Measurements from ENCODE around the gene KRTAP10-1.
"Not testable (repeated sequence)": the region's sequence is repeated elsewhere in the genome, so short reads cannot be mapped to it uniquely, and the experiment has no call there.

Gene KRTAP10-1

DNA sequence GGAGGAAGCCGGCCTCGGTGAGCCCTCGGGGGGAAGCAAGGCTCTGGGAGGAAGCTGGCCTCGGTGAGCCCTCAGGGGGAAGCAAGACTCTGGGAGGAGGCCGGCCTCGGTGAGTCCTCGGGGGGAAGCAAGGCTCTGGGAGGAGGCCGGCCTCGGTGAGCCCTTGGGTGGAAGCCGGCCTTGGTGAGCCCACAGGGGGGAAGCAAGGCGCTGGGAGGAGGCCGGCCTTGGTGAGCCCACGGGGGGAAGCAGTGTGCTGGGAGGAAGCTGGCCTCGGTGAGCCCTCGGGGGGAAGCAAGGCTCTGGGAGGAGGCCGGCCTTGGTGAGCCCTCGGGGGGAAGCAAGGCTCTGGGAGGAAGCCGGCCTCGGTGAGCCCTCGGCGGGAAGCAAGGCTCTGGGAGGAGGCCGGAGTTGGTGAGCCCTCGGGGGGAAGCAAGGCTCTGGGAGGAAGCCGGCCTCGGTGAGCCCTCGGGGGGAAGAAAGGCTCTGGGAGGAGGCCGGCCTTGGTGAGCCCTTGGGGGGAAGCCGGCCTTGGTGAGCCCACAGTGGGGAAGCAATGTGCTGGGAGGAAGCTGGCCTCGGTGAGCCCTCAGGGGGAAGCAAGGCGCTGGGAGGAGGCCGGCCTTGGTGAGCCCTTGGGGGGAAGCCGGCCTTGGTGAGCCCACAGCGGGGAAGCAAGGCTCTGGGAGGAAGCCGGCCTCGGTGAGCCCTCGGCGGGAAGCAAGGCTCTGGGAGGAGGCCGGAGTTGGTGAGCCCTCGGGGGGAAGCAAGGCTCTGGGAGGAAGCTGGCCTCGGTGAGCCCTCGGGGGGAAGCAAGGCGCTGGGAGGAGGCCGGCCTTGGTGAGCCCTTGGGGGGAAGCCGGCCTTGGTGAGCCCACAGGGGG, 36.7 kb downstream of the KRTAP10-1 start:
- not testable (repeated sequence) for DNase-seq (ENCODE audit: low spot score)

DNA sequence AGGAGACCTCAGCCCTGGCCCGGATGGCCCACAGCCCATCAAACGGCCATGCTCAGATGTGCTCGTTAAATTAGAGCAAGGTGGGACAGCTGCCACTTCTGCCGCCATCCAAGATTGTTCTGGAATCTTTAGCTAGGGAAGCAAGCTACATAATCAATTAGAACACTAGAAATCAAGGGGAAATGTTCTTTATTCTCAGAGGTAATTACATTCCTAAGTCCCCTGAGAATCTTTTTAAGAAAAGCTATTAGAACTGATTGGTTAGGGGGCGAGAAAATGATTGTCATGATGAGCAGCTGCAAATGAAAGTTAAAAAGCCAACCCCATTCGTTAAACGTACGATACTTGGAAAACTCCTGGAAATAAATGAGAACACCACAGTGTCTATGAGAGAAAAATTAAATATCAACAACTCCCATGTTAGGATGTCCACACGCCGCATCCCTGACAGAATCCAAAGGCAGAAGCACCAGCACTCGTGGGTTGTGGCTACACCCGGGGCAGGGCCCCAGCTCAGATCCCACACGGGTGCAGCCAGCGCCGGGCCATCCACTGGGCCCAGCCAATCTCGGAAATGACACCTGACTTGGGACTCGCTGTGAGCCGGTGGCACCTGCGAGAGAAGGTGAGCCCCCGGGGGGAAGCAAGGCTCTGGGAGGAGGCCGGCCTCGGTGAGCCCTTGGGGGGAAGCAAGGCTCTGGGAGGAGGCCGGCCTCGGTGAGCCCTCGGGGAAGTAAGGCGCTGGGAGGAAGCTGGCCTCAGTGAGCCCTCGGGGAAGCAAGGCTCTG, 37.6 kb downstream of the KRTAP10-1 start:
- no peak for DNase-seq (ENCODE audit: low spot score)

DNA sequence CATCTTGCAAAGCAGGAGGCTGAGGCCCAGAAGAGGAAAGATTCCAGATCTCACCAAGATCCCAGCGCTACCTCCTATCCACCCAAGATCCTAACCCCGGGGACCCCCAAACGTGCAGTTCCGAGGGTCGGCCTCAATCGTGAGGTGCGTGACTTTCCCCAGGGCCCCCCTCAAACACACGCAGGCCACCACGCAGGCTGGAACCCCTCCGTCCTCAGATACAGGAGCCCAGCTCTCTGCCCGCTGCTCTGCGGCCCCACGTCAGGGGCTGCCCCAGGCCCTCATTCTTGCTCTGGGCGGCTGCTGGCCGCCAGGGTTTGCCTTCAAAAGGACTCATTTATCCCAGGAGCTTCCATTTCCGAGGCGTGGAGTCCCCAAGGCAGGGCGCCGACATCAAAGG, 39.9 kb downstream of the KRTAP10-1 start:
- no peak for DNase-seq (ENCODE audit: low spot score)

DNA sequence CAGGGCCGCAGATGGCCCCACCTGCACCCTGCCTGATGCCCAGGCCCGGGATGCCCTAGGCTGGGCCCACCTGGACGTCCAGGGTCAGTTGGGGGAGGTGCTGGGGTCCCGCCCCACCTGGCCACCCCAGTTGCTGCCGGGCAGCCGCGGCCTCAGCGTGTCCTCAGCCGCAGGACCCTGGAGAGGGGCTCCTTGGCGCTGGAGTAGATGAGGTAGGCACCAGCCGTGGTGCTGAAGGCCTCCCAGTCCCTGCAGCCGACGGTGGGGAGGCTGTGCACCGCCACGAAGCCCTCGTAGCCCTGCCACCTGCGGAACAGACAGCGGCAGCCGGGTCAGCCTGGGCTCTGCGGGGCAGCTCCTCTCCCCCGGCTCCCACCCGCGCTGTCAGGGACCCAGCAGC, 40.4 kb downstream of the KRTAP10-1 start:
- no peak for DNase-seq (ENCODE audit: low spot score)

DNA sequence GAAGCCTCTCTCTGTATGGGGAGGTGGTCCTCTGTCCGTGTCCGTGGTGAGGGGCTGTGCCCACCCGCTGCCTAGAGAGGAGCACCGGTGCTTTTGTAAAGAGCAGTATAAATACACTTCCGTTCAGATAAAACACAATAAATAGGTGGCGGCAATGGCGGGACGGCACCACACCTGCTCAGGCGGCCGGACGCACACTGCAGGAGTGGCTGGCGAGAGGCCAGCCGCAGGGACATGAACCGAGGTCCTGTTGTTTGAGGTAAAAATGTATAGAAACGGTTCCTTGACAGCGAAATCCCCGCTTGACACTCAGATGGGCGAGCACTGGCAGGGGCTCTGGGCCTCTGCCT, 40.8 kb downstream of the KRTAP10-1 start:
- no peak for DNase-seq (ENCODE audit: low spot score)

DNA sequence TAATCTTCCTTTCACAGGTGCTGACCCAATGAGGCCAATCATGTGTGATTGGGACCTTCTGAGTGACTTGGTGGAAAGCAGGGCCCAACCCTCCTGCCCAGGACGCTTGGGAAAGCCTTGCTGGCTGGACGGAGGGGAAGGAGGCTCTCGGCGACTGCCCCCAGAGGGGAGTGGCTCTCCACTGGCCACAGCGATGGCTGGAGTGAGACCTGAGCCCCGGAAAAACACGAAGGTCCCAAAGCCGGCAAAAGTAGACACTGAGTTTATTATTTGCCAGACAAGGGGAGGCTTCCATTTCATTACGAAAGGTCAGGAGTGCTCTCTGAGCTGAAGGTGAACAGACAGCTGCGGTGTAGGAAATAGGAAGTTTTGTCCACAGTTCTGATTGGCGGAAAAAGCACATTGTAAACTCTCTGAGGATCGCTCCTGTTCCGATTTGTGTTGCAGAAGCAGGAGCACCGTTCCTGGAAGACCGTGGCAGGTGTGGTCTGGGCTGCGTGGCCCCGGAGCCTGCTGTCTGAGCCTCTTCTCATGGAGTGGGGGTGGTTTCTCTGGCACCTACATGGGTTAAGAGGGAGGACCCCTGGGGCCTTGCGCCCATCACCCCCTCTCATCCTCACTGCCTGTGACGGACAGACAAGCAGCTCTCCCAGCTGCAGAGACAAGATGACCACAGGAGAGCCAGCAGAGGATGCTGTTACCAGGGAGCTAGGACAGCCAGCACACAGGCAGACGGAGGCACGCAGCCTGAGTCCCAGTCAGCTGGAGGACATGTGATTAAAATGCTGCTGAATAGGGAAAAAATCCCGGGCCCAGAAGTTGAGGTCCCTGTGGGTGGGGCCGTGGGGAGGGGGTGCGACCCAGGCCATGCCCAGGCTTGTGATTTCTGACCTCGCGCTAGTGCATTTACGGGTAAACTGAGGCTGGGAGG, 41.5 kb downstream of the KRTAP10-1 start:
- no peak for DNase-seq (ENCODE audit: low spot score)

DNA sequence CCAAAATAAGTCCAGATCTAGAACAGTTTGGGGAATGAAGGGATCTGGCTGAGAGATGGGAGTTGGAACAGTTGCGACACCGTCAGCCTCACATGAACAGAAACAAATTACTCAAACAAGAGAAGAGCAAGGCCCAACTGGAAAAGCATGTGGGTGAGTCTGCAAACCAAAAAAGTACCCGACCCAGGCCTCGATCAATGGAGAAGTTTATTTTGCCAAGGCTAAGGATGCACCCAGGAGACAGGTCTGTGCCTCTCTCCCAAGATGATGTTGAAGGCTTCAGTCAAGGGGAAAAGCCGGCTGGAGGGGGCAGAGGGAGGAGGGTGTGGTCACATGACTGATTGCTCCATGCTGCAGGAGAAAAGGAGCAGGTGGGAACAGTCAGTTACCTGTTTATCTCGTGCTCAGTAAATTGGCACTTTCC, 42.3 kb downstream of the KRTAP10-1 start:
- DNase-seq (ENCODE audit: low spot score) = no peak

DNA sequence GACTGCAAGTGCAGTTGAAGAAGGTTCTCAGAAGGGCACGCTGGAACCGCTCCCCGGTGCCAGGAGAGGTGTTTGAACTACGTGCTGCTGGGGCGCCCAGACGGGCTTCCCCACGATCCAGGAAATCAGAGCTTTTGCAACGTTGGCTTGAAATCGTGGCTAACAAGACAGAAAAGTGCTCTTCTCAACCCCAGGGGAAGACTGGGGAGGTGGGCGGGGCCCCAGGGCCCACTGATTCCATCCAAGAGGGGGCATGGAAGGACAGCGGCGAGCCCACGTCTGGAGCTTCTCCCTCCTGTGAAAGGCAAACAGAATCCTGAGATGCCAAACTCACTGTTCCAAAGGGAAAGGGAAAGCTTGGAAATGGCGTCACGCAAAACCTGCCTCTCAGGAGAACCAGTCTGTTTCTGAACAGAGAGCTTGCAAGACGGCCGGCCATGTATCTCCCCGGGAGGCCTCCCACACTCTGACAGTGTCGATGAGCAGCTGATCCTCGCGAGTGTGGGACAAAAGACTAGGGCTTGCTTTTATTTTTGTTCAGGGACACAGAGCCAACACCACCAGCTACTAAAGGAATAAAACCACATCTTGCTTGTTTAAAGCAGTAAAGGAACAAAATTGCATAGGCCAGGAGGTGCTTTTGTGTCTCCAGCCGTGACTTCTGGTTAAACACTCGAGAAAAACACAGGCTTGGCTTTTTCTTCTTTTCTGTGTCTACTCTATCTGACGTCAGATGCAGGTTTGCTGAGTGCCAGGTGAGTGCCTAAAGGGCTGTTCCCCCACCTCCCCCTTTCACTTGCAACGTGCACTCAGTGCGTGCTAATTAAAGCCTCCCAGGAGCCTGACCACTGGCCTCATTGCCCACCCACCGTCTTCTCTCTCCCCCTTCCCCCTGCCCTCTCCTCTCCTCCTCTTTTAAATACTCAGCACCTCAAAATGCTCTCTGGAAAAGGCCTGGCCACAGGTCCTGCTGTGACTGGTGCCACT, 43.1 kb downstream of the KRTAP10-1 start:
- DNase-seq (ENCODE audit: low spot score) = no peak

DNA sequence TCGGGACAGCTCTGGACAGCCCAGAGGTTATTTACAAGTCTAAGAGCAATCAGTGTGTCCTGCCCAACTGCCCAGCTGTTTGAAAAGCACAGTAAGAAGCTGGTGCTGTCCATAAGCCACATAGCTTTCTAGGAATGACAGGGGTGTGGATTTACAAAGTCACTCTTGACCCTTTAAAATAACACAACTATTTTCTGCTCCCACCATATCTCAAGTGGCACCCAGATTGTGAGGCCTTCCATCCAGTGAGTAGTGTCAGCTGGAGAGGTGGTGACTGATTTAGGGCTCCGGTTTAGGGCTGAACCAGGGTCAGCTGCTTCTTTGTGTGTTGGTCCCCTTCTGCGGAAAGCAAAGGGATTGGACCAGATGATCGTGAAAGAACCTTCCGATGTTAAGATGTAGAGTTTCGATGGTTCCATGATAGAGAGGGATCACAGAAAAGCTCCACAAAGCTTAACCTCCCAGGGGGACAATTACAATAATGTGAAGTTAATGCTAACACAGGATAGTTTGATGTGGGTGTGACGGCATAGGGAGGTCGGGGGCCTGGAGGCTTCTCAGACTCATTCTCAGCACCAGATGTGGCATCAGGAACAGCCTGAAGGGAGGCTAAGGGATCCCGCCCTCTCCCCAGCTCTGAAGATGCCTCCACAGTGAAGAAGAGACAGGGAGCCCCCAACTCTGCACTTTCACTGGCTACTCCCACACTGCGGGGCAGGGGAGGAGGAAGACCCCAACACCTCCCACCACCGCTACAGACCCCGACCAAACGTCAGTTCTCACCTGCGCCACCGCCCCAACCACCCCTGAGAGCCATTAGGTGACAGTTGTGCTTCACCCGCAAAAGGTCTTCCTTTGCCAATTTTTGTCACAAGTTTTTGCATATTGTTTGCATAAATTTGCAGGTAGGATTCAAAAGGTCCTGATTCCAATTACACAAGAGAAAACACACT, 44.1 kb downstream of the KRTAP10-1 start:
- no peak for DNase-seq (ENCODE audit: low spot score)

DNA sequence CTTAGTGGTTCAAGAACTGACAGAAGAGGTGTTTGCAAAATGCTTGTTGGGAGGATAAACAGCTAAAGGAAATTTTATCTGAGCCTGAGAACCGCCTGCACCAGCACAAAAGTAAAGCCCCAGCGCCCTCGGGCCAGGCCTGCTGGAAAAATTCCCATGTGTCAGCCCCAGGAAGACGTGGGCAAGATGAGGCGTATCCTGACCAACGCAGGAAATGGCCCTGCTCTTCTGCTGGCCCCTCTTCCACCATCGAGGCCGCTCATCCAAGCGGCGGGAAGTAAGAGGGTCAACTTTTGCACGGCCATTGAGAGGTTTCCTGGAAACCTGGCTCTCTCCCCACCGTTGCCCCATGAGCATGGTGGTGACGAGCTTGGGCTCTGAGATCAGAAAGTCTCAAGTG, 45.0 kb downstream of the KRTAP10-1 start:
- no peak for DNase-seq (ENCODE audit: low spot score)

DNA sequence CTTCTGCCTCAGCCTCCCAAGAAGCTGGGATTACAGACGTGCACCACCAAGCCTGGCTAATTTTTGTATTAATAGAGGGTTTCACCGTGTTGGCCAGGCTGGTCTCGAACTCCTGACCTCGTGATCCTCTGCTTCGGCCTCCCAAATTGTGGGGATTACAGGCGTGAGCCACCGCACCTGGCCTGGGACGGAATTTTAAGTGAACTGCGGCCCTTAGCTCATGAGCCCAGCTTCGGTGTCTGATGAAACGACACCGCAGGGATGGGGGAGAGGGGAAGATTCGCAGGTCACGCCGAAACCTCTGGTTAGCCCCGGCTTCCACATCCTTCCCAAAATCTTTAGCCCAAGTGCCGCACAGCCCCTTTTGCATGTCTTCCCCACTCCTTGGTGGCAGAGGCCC, 45.6 kb downstream of the KRTAP10-1 start:
- DNase-seq (ENCODE audit: low spot score) = no peak

DNA sequence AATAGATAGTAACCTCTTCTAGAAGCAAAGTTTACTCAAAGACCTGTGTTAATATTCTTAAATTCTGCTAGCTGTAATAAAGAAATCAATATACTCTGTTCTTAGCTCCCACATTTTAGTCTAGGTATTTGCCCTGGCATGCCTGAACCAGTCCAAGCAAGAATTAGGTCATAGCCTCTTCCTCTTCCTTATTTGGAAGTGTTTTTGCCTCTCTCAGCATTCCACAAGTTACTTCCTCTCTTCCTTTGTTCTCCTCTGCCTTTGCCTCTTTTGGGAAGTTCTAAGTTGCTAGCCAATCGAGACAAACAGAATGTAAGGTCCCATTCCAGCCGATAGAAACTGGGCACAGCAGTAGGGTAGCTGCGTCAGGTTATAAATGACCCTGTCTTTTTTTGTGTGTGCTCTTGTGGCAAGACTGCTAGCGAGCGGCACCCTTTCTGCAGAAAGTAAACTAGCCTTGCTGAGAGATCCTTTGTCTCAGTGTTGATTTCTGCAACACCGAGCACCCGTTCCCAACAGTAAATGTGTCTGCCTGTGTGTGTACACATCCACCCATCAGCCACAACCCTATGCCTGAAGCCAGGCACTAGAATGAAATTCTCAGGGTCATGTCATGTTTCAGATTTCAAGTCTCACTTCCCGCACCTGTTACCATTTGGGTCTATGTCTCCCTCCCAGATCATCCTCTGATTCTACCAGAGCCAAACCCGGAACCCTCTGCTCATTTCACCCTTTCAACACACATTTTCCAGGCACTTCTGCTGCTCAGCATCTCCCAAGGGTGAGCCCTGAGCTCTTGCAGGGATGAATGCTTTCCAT, 47.2 kb downstream of the KRTAP10-1 start:
- DNase-seq (ENCODE audit: low spot score) = no peak

DNA sequence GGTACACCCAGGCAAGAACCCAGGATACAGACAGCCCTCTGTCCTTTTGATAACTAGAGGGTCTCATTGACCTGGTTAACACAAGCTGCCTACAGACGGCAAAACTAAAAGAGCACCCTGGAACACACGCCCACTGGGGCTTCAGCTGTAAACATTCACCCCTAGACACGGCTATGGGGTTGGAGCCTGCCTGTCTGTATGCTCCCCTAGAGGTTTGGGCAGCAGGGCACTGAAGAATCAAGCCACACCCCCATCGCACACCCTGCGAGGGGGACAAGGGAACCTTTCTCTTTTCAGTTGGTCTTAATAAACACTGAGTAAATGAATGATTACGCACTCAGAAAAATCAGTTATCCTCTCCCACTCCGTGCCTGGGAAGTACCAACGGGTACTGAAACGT, 49.2 kb downstream of the KRTAP10-1 start:
- DNase-seq (ENCODE audit: low spot score) = no peak

DNA sequence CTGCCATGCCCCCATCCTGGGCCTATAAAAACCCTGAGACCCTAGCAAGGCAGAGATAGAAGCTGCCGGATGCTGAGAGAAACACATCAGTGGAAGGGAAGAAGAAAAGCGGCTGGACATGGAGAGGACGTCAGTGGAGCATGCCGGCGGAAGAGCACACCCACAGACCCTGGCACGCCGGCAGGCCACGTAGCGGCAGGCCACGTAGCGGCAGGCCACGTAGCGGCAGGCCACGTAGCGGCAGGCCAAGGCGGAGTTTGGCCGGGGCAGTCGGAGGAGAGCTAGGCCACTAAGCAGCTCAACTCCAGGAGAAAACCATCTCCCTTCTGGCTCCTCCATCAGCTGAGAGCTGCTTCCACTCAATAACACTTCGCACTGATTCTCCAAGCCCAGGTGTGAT, 49.6 kb downstream of the KRTAP10-1 start:
- no peak for DNase-seq (ENCODE audit: low spot score)

DNA sequence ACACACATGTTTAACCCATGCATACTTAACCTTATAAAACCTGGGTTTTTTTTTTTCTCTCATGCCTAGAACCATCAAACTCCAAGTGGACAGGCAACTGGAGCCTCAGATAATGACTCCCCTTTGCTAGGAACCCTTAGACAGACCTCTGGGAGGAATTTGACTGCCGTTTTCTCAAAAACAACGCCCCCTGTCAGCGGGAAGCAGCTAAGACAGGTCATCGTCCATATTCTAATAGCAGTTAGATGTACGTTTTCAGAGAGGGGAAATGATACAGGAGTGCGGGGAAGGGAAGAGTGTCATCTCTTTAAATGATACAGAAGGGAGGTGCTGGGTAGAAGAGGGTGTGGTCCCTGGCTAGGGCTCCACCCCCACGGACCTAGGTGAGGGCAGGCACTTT, 50.0 kb downstream of the KRTAP10-1 start:
- DNase-seq (ENCODE audit: low spot score) = no peak

Measured in AG08396 (cell line).